A673 (cell line): ENCODE measurements around the gene LRP1-AS. TPM values are rescaled to one million over a fixed set of nuclear protein-coding genes. Genes with fewer than 3 reads are reported as not detected.

Source experiments
- BruUV-seq: library from RNA; stranded (reverse); fragments of 400-500 nt; replicated peaks from 2 replicates; lab custom pipeline; 2021; lab: Mats Ljungman, UMichigan
- CTCF ChIA-PET: fragments of 300-600 bp; sonication (Branson Sonifier 250); formaldehyde crosslinking; loops from one replicate; lab custom pipeline; 2022; ENCODE audit warnings: antibody characterized with exemption; lab: Charles Lee
- POLR2A ChIA-PET: fragments of 300-600 bp; sonication (Branson Sonifier 250); formaldehyde crosslinking; loops from one replicate; lab custom pipeline; 2022; ENCODE audit warnings: antibody characterized with exemption; ENCODE audit not compliant: low non-redundant PET; lab: Charles Lee
- DNase-seq: peaks from one replicate; pipeline ENCODE4 v3.0.0-alpha.2; 2015; ENCODE audit warnings: low spot score
- H3K27ac ChIP-seq: fragments of 200-600 bp; sonication (generic); 2 replicates; pipeline ENCODE4 v1.5.1; 2016; ENCODE audit warnings: mixed run types, low read depth, mild to moderate bottlenecking, mixed read lengths, antibody characterized with exemption, low read length; ENCODE audit not compliant: poor library complexity, severe bottlenecking
- H3K27me3 ChIP-seq: fragments of 200-600 bp; sonication (generic); replicated peaks from 2 replicates; pipeline ENCODE4 v1.6.1; 2017; ENCODE audit warnings: mixed run types, low read depth, mild to moderate bottlenecking, mixed read lengths, antibody characterized with exemption, low read length; ENCODE audit not compliant: insufficient read depth, poor library complexity
- H3K36me3 ChIP-seq: fragments of 200-600 bp; sonication (generic); 2 replicates; pipeline ENCODE4 v1.6.1; 2016; ENCODE audit warnings: mixed run types, mild to moderate bottlenecking, mixed read lengths, antibody characterized with exemption, low read length; ENCODE audit not compliant: insufficient read depth, poor library complexity, severe bottlenecking
- H3K4me1 ChIP-seq: fragments of 200-600 bp; sonication (generic); 2 replicates; pipeline ENCODE4 v1.6.1; 2017; ENCODE audit warnings: mixed run types, mild to moderate bottlenecking, mixed read lengths, antibody characterized with exemption, low read length; ENCODE audit not compliant: insufficient read depth, poor library complexity, severe bottlenecking
- H3K4me3 ChIP-seq: fragments of 200-600 bp; sonication (generic); 2 replicates; pipeline ENCODE4 v1.5.1; 2016; ENCODE audit warnings: low read depth, mixed run types, mild to moderate bottlenecking, mixed read lengths, low read length; ENCODE audit not compliant: poor library complexity, severe bottlenecking
- H3K9me3 ChIP-seq: fragments of 200-600 bp; sonication (generic); 2 replicates; pipeline ENCODE4 v1.6.1; 2016; ENCODE audit warnings: mixed run types, low read depth, mild to moderate bottlenecking, mixed read lengths, antibody characterized with exemption, low read length; ENCODE audit not compliant: poor library complexity, severe bottlenecking
- EZH2 ChIP-seq: fragments of 200-600 bp; sonication (generic); IDR thresholded peaks from 2 replicates; pipeline ENCODE4 v1.6.1; 2017; ENCODE audit warnings: borderline replicate concordance, low read depth, mild to moderate bottlenecking, mixed read lengths, antibody characterized with exemption, low read length; ENCODE audit not compliant: poor library complexity, severe bottlenecking
- intact Hi-C: fragments of 100-400 bp; cut with micrococcal nuclease; formaldehyde crosslinking; loops from one replicate; pipeline ENCODE4 v1.10.0; 2022; ENCODE audit not compliant: unreplicated experiment
- total RNA-seq: library from RNA; stranded (reverse); gene quantifications from 2 replicates; pipeline ENCODE4 v1.2.3, GENCODE V29; 2021
- TF ChIP-seq, protein P1 (sequence below): fragments of 300-800, 200-600 bp; sonication (generic); conservative IDR thresholded peaks from 2 replicates; pipeline ENCODE4 v1.5.1; 2017; ENCODE audit warnings: low read depth, mild to moderate bottlenecking, antibody characterized with exemption, low read length, moderate library complexity, mixed read lengths

The LRP1-AS gene
- total RNA-seq, 1 experiment from 2014 or later: not detected

DNA sequence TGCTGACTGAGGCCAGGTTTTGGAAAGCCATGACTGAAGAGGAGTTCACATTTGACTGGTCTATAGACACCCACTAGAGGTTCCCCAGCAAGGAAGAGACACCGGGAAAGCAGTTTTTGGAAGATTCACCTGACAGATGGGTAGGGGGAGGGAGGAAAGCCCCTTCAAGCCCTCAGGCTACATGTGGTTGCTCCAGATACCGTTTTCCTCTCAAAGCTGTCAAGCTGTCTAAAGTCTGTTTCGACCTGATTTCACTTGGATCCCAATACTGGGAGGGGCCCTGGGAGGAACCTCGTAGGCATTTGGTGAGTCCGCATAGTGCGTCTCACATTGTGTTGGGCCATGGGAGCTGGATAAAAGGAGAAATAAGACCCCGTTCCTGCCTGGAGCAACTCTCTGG is 20.9 kb downstream of the LRP1-AS start:
- Histone ChIP-seq H3K4me1 (peaks cover 14% of the 10 kb centered on the region), H3K27ac (no peak overlapping the region), H3K27me3 (no peaks in the 10 kb centered on the region), H3K4me3 (no peak overlapping the region), H3K36me3 (no peaks in the 10 kb centered on the region), H3K9me3 (no peaks in the 10 kb centered on the region)
- no TSS peak for BruUV-seq
- CTCF ChIA-PET: interaction anchor here (1.2 kb wide), 1 partner anchor 49 kb away, joined by 3 read pairs; no protein-coding TSS in a partner anchor
- intact Hi-C loops: loop anchor here (5.0 kb wide), 1 partner anchor 116 kb away; no protein-coding TSS in a partner anchor
- POLR2A ChIA-PET: interaction anchor here (0.7 kb wide), 1 partner anchor 13 kb away, joined by 3 read pairs; no protein-coding TSS in a partner anchor
- DNase-seq: no peak
- TF ChIP-seq, protein P1, sequence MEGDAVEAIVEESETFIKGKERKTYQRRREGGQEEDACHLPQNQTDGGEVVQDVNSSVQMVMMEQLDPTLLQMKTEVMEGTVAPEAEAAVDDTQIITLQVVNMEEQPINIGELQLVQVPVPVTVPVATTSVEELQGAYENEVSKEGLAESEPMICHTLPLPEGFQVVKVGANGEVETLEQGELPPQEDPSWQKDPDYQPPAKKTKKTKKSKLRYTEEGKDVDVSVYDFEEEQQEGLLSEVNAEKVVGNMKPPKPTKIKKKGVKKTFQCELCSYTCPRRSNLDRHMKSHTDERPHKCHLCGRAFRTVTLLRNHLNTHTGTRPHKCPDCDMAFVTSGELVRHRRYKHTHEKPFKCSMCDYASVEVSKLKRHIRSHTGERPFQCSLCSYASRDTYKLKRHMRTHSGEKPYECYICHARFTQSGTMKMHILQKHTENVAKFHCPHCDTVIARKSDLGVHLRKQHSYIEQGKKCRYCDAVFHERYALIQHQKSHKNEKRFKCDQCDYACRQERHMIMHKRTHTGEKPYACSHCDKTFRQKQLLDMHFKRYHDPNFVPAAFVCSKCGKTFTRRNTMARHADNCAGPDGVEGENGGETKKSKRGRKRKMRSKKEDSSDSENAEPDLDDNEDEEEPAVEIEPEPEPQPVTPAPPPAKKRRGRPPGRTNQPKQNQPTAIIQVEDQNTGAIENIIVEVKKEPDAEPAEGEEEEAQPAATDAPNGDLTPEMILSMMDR: no peak
- TF ChIP-seq EZH2: no peak

GRCh38 chr12:57126061-57126460 is 21.4 kb downstream of the LRP1-AS start:
- peaks cover 14% of the 10 kb centered on the region for H3K4me1 ChIP-seq
- no peak overlapping the region for H3K4me3 ChIP-seq
- no peaks in the 10 kb centered on the region for H3K27me3 ChIP-seq
- H3K27ac ChIP-seq: no peak overlapping the region
- no TSS peak for BruUV-seq
- ChIA-PET CTCF (no interaction called here), POLR2A (no interaction called here)
- no peaks in the 10 kb centered on the region for H3K36me3 ChIP-seq
- no peaks in the 10 kb centered on the region for H3K9me3 ChIP-seq
- TF ChIP-seq, protein P1: no peak
- no peak for TF ChIP-seq EZH2
- DNase-seq: no peak
- intact Hi-C loops: loop anchor here (5.0 kb wide), 1 partner anchor 116 kb away; no protein-coding TSS in a partner anchor

DNA sequence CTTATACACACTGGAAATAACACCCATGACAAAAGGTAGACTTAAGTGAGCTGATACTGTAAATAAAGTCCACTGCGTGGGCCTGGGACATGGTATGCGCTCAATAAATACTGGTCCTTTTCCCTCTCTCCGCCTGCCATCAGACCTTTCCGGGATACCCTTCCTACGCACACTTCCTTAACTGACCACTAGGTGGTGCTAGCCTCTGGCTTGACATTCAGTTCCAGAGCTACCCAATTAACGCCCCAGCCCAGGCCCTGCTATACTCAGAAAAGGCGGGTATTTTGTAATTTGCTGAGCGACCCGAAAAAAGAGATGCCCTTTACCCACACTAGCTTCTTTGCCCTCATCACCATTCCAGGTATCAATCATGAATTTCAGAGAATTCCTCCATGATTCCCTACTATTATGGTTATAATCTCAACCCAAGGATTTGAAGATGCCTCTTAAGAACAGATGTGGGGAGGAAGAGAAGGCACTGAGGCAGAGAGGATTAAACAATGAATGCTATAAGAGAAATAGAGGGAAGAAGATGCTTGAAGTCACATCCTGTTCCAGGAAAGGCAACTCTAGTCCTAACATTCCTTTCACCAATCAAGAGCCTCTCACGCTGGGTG is 23.1 kb downstream of the LRP1-AS start:
- intact Hi-C loops: loop anchor here (2.0 kb wide), 2 partner anchors 48 to 58 kb away; no protein-coding TSS in a partner anchor
- ChIA-PET CTCF (interaction anchor here (0.5 to 2.0 kb wide), 11 partner anchors 8 to 590 kb away, joined by 3 to 16 read pairs (median 3); partner anchors contain the start of genes NEMP1 and STAT6), POLR2A (interaction anchor here (0.6 kb wide), 2 partner anchors 21 to 25 kb away, joined by 3 read pairs; no protein-coding TSS in a partner anchor)
- TF ChIP-seq EZH2: no peak
- TF ChIP-seq, protein P1: peak; percentile 93
- Histone ChIP-seq H3K36me3 (no peaks in the 10 kb centered on the region), H3K4me3 (no peak overlapping the region), H3K9me3 (no peaks in the 10 kb centered on the region), H3K4me1 (peaks cover 4% of the 10 kb centered on the region), H3K27me3 (no peaks in the 10 kb centered on the region), H3K27ac (no peak overlapping the region)
- DNase-seq: peak; percentile 86
- no TSS peak for BruUV-seq
